Heart right ventricle (tissue), 16 donors: ENCODE data around the gene PTPRE. TPM values are rescaled to one million over a fixed set of nuclear protein-coding genes. Genes with fewer than 3 reads are reported as not detected.

ENCODE experiments used
- ATAC-seq, 8 donors: fragments of 200-7000 bp; cut with Tn5 transposase; one replicate each; pipeline ENCODE4 v1.9.1; 2020; ENCODE audit warnings: mild to moderate bottlenecking in 8 of 8, moderate library complexity in 8 of 8, moderate number of reproducible peaks in 1 of 8
- DNase-seq, 2 donors: peaks; one replicate each; pipeline ENCODE4 v3.0.0-alpha.2; 2020
- H3K27ac ChIP-seq, 10 donors: fragments of 200-600 bp; sonication (generic) in 2 of 10; one replicate each; pipeline versions ENCODE4 v1.5.0 to v1.8.0; 2020 to 2022; ENCODE audit warnings: mild to moderate bottlenecking in 3 of 10
- H3K27me3 ChIP-seq, 7 donors: fragments of 200-600 bp; one replicate each; pipeline ENCODE4 v1.8.0; 2021 to 2022; ENCODE audit warnings: mild to moderate bottlenecking in 2 of 7
- H3K36me3 ChIP-seq, 9 donors: fragments of 200-600 bp; sonication (generic) in 1 of 9; one replicate each; pipeline versions ENCODE4 v1.5.0 to v1.8.0; 2020 to 2022; ENCODE audit warnings: mild to moderate bottlenecking in 2 of 9
- H3K4me1 ChIP-seq, 9 donors: fragments of 200-600 bp; sonication (generic) in 1 of 9; one replicate each; pipeline versions ENCODE4 v1.5.0 to v1.8.0; 2020 to 2022; ENCODE audit warnings: mild to moderate bottlenecking in 4 of 9
- H3K4me3 ChIP-seq, 10 donors: fragments of 200-600 bp; sonication (generic) in 2 of 10; one replicate each; pipeline versions ENCODE4 v1.5.0 to v1.8.0; 2020 to 2022; ENCODE audit warnings: mild to moderate bottlenecking in 7 of 10, moderate library complexity in 2 of 10
- H3K9me3 ChIP-seq, 11 donors: fragments of 200-600 bp in 10 of 11; sonication (generic) in 2 of 11; one replicate each; pipeline versions ENCODE4 v1.5.0 to v1.8.0; 2013 to 2022; ENCODE audit warnings: mild to moderate bottlenecking in 2 of 11, control low read depth in 1 of 11, moderate library complexity in 1 of 11
- WGBS, 2 donors: extraction: QIAGEN DNeasy Blood & Tissue Kit; methylation state at CpG; one replicate each; pipeline ENCODE4 v1.1.7; 2013; ENCODE audit warnings: inconsistent platforms in 1 of 2; 5-methylcytosine and 5-hydroxymethylcytosine counted together
- intact Hi-C, 10 donors: fragments of 100-400 bp; cut with DNase I; formaldehyde crosslinking; loops; one replicate each; pipeline versions ENCODE4 v1.11.1 to v1.14.2; 2022
- polyA plus RNA-seq, 2 donors: library from polyadenylated mRNA; stranded (reverse); fragments of 200-250 nt; gene quantifications; one replicate each; pipeline ENCODE4 v1.2.3, GENCODE V29; 2013
- total RNA-seq, 10 donors: library from RNA; stranded (reverse); fragmentation: NEBNext Ultra II Directional in 3 of 10; extraction: Animal tissue kit (Norgen Biotek cat#: 25700) in 3 of 10; gene quantifications; one replicate each; pipeline versions ENCODE4 v1.2.1 to v1.2.4, GENCODE V29; 2021 to 2023
- TF ChIP-seq, protein P1 (sequence below), 9 donors: fragments of 200-600 bp; sonication (generic) in 2 of 9; IDR thresholded peaks; one replicate each; pipeline versions ENCODE4 v1.5.0 to v1.8.0; 2021 to 2022; ENCODE audit warnings: antibody characterized with exemption in 9 of 9, mild to moderate bottlenecking in 5 of 9, moderate library complexity in 1 of 9
- donor health status: Arrhythmogenic right ventricular cardiomyopathy.
- donor health status: ischemic (EF 13 %, LVEDD 7.1; RV severe dilation, severe dysfunction).
- donor health status: healthy with polysubstance abuse.
- donor health status: DM: no; HTN: yes; CAD: no.
- donor health status: DM: no; HTN: no; CAD: no.
- donor health status: ischemic (EF 25% LVEDD 6.9; RV normal size, moderate dysfunction).
- donor health status: ischemic (EF 25% LVEDD 5.7; RV mildly dilated, moderate dysfunction).
- donor health status: healthy.
- donor health status: DM: yes; HTN: yes; CAD: no.
- donor health status: Ischemic cardiomyopathy.
- donor health status: ischemic (EF 35%, LVEDD 5.7; RV mildly dilated, moderate dysfunction).
- donor health status: nonischemic (EF 11% LVEDD 7.7; RV severe dilation, severe dysfunction).
- donor health status: DM: yes; HTN: yes; CAD: no.
- donor health status: PGD.
- donor health status: ischemic (EF 29% LVEDD 5.4; RV normal size, mild dysfunction).
- donor health status: nonischemic (EF 23%, LVEDD 6.1; RV moderate dilation, normal function).

Gene PTPRE
- total and polyA plus RNA-seq, 12 donors, result 6.1 to 42.8 (median 22.1) TPM

DNA sequence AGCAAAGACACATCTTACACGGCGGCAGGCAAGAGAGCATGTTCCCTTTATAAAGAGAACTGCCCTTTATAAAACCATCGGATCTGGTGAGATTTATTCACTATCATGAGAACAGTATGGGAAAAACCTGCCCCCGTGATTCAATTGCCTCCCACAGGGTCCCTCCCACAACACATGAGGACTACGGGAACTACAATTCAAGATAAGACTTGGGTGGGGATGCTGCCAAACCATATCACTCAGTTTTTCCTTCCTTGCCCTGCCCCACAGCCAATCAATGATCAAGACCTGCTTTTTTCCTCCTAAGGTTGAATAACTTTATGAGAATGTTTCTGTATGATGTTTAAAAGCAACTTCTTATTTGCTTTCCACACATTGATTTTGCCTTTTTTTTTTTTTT, 3.1 kb upstream of the PTPRE start:
- H3K9me3 ChIP-seq, result no peaks in the 10 kb centered on the region
- peaks cover 0 to 6% (median 0%) of the 10 kb centered on the region in 7 donors for H3K27me3 ChIP-seq
- TF ChIP-seq, protein P1, sequence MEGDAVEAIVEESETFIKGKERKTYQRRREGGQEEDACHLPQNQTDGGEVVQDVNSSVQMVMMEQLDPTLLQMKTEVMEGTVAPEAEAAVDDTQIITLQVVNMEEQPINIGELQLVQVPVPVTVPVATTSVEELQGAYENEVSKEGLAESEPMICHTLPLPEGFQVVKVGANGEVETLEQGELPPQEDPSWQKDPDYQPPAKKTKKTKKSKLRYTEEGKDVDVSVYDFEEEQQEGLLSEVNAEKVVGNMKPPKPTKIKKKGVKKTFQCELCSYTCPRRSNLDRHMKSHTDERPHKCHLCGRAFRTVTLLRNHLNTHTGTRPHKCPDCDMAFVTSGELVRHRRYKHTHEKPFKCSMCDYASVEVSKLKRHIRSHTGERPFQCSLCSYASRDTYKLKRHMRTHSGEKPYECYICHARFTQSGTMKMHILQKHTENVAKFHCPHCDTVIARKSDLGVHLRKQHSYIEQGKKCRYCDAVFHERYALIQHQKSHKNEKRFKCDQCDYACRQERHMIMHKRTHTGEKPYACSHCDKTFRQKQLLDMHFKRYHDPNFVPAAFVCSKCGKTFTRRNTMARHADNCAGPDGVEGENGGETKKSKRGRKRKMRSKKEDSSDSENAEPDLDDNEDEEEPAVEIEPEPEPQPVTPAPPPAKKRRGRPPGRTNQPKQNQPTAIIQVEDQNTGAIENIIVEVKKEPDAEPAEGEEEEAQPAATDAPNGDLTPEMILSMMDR (IDR thresholded peaks at IDR 0.05), result no peak
- no peak overlapping the region for H3K4me3 ChIP-seq
- WGBS, 2 donors, result 73 to 76% methylated on average over 5 of the region's 5 CpGs
- no peak overlapping the region for H3K27ac ChIP-seq
- no peak for ATAC-seq
- intact Hi-C loops, result loop anchor here in 2 of 10 donors (5.0 to 10.0 kb wide), 2 partner anchors 164 to 251 kb away; no protein-coding TSS in a partner anchor
- peaks cover 2 to 26% (median 16%) of the 10 kb centered on the region in 9 donors for H3K4me1 ChIP-seq
- no peaks in the 10 kb centered on the region for H3K36me3 ChIP-seq
- no peak for DNase-seq

DNA sequence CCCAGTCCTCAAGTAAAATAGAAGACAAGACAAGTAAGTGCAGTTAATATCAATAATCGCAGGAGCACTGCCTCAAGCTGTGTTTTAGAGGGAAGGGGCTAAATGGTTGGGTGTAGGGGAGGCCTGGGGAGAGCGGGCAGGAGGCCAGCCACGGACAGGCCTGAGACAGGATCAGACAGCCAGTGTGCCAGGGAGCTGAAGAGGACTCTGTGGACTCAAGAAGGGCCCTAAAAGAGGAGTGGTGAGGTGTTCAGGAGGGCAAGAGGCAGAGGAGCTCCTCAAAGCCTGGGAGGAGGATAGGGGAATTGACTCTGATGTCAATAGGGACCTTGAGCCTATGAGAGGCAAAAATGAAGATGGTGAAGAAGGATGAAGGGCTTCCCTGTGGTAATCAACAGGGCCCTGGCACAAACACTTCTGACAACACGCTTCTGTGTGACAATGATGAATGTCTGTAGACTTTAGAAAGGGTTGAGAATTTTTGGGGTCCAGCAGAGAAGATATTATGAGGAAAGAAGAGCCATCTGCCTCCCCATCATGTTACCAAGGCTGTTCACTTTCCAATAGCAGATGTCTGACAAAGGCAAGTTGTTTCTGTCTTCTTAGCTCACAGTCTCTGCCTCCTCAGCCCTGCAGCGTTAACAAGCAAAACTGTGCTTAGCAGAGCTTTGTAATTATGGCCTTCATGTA, 2.4 kb upstream of the PTPRE start:
- DNase-seq, result no peak
- intact Hi-C loops, result loop anchor here in 2 of 10 donors (5.0 to 10.0 kb wide), 2 partner anchors 163 to 250 kb away; no protein-coding TSS in a partner anchor
- H3K4me3 ChIP-seq, result no peak overlapping the region
- no peaks in the 10 kb centered on the region for H3K9me3 ChIP-seq
- TF ChIP-seq, protein P1 (IDR thresholded peaks at IDR 0.05), result no peak
- ATAC-seq, result no peak
- H3K27me3 ChIP-seq, result peaks cover 0 to 6% (median 0%) of the 10 kb centered on the region in 7 donors
- H3K36me3 ChIP-seq, result no peaks in the 10 kb centered on the region
- H3K27ac ChIP-seq, result no peak overlapping the region
- peaks cover 2 to 32% (median 21%) of the 10 kb centered on the region in 9 donors for H3K4me1 ChIP-seq
- WGBS, 2 donors, result 90 to 93% methylated on average over 5 of the region's 5 CpGs

DNA sequence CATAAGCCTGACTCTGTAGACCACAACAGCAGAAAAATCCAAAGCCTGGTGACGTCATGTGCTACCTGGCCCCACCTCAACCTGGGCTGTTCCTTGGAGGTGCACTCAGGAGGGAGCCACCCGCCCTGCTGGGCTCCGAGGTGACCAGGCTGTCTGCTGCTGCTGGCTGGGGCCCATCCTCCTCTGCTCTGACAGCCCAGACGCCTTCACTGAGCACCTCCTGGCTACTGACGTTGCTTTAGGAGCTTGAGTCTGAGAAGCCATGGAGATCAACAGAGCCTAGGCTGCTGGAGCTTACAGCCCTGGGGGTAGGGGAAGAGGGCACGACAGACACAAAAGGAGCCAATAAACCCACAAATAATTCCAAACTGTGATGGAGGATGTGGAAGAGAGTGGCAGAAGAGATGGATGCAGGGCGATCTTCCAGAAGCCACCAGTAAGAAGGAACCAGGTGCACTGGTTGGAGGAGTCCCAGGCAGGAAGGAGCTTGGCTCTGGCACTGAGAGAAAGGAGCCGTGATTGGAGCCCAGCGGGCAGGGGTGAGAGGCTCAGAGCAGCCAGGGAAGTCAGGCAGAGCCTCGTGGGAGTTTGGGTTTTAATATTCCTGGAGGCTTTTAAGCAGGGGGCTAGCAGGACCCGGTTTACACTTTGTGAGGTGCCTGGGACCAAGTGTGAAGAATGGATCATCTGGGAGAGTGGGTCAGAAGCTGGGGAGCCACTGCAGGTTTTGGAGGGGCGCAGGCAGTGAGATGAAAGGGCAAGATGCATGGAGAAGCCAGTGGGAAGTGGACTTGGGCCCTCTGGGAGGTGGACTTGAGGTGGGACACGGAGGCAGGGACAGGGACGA, 1.7 kb upstream of the PTPRE start:
- no peaks in the 10 kb centered on the region for H3K9me3 ChIP-seq
- no peak overlapping the region for H3K4me3 ChIP-seq
- TF ChIP-seq, protein P1 (IDR thresholded peaks at IDR 0.05), result no peak
- H3K36me3 ChIP-seq, result no peaks in the 10 kb centered on the region
- H3K27me3 ChIP-seq, result peaks cover 0 to 6% (median 0%) of the 10 kb centered on the region in 7 donors
- WGBS, 2 donors, result 82 to 88% methylated on average over 14 of the region's 14 CpGs
- H3K4me1 ChIP-seq, result peaks cover 2 to 34% (median 25%) of the 10 kb centered on the region in 9 donors
- DNase-seq (no peak), ATAC-seq (no peak)
- intact Hi-C loops, result loop anchor here in 5 of 10 donors (5.0 to 10.0 kb wide), 3 partner anchors 107 to 250 kb away; no protein-coding TSS in a partner anchor
- H3K27ac ChIP-seq, result no peak overlapping the region

DNA sequence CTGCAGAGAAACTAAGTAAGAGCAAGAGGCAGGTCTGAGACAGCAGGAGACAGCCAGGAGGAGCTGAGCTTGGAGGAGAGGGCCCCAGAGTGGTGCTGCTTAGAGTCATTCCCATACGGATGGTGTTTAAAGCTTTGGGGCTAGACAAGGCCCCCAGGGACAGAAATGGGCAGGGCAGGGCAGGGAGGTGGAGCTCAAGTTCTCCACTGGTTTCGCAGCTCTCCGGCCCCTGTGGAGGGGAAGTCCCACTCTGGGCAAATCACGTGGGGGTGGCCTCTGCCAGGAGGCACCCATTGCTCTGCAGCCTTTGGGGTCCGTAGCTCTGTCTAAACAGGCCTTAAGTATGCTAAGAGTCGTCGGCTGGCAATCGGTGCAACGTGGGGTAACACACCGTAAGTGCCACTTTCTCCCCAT, 1.0 kb upstream of the PTPRE start:
- WGBS, 2 donors, result 85 to 88% methylated on average over 10 of the region's 10 CpGs
- ATAC-seq, result no peak

More for the DNA sequence above, 1.0 kb upstream of the PTPRE start:
- intact Hi-C loops, result loop anchor here (1.0 to 10.0 kb wide), 8 partner anchors 105 to 249 kb away; no protein-coding TSS in a partner anchor
- no peaks in the 10 kb centered on the region for H3K36me3 ChIP-seq
- peaks cover 2 to 39% (median 28%) of the 10 kb centered on the region in 9 donors for H3K4me1 ChIP-seq
- H3K27me3 ChIP-seq, result peaks cover 0 to 6% (median 0%) of the 10 kb centered on the region in 7 donors
- no peak overlapping the region for H3K4me3 ChIP-seq
- no peaks in the 10 kb centered on the region for H3K9me3 ChIP-seq
- H3K27ac ChIP-seq, result no peak overlapping the region
- DNase-seq, result no peak
- TF ChIP-seq, protein P1 (IDR thresholded peaks at IDR 0.05), result no peak
